Liver (tissue), 9 donors: ENCODE results near the gene HSPBAP1. TPM values are rescaled to one million over a fixed set of nuclear protein-coding genes. Genes with fewer than 3 reads are reported as not detected.

Experiments
- DNase-seq: peaks from one replicate; pipeline ENCODE4 v3.0.0-alpha.2; 2017; ENCODE audit warnings: low spot score
- H3K27ac ChIP-seq, 2 donors: one replicate each; pipeline ENCODE4 v1.7.0; 2013; ENCODE audit warnings: inconsistent platforms in 2 of 2, low read length in 2 of 2, control low read depth in 1 of 2, low read depth in 1 of 2, mild to moderate bottlenecking in 1 of 2
- H3K27me3 ChIP-seq, 4 donors: one replicate each; pipeline versions ENCODE4 v1.6.1 to v1.7.0; 2013; ENCODE audit warnings: low read length in 3 of 4, inconsistent platforms in 1 of 4, mild to moderate bottlenecking in 1 of 4, moderate library complexity in 1 of 4; ENCODE audit not compliant: control insufficient read depth in 4 of 4, insufficient read depth in 4 of 4
- H3K36me3 ChIP-seq, 4 donors: one replicate each; pipeline versions ENCODE4 v1.6.1 to v1.7.0; 2013; ENCODE audit warnings: low read length in 3 of 4, mild to moderate bottlenecking in 3 of 4, low read depth in 1 of 4, moderate library complexity in 1 of 4; ENCODE audit not compliant: control insufficient read depth in 4 of 4, insufficient read depth in 3 of 4
- H3K4me1 ChIP-seq, 4 donors: one replicate each; pipeline versions ENCODE4 v1.6.1 to v1.7.0; 2013; ENCODE audit warnings: low read length in 3 of 4, mild to moderate bottlenecking in 3 of 4, moderate library complexity in 1 of 4; ENCODE audit not compliant: control insufficient read depth in 4 of 4, insufficient read depth in 4 of 4
- H3K4me3 ChIP-seq, 3 donors: one replicate each; pipeline versions ENCODE4 v1.6.1 to v1.7.0; 2013; ENCODE audit warnings: low read length in 3 of 3, control low read depth in 1 of 3, low read depth in 1 of 3, mild to moderate bottlenecking in 1 of 3
- H3K9ac ChIP-seq, 2 donors: one replicate each; pipeline ENCODE4 v1.7.0; 2013; ENCODE audit warnings: low read length in 2 of 2, mild to moderate bottlenecking in 2 of 2, moderate library complexity in 2 of 2, control low read depth in 1 of 2, low read depth in 1 of 2
- H3K9me3 ChIP-seq, 4 donors: one replicate each; pipeline versions ENCODE4 v1.6.1 to v1.7.0; 2013; ENCODE audit warnings: low read length in 3 of 4; ENCODE audit not compliant: control insufficient read depth in 4 of 4
- EGR1 ChIP-seq, 2 donors: IDR thresholded peaks; 2 replicates each; pipeline ENCODE4 v1.6.1; 2016 to 2018; ENCODE audit warnings: antibody characterized with exemption in 2 of 2, low read depth in 2 of 2
- FOXA1 ChIP-seq: IDR thresholded peaks from 2 replicates; pipeline ENCODE4 v1.6.1; 2016; ENCODE audit warnings: antibody characterized with exemption
- FOXA2 ChIP-seq: IDR thresholded peaks from 2 replicates; pipeline ENCODE4 v1.6.1; 2016; ENCODE audit warnings: antibody characterized with exemption
- GABPA ChIP-seq, 2 donors: IDR thresholded peaks in 1 of 2; conservative IDR thresholded peaks in 1 of 2; 2 replicates each; pipeline ENCODE4 v1.6.1; 2016; ENCODE audit warnings: antibody characterized with exemption in 2 of 2, mild to moderate bottlenecking in 1 of 2, moderate library complexity in 1 of 2
- HNF4A ChIP-seq, 2 donors: conservative IDR thresholded peaks; 2 replicates each; pipeline ENCODE4 v1.6.1; 2016; ENCODE audit warnings: antibody characterized with exemption in 2 of 2, mild to moderate bottlenecking in 2 of 2
- HNF4G ChIP-seq: IDR thresholded peaks from 2 replicates; pipeline ENCODE4 v1.6.1; 2016; ENCODE audit warnings: antibody characterized with exemption
- JUND ChIP-seq, 2 donors: IDR thresholded peaks; 2 replicates each; pipeline ENCODE4 v1.6.1; 2016; ENCODE audit warnings: antibody characterized with exemption in 2 of 2
- NR2F2 ChIP-seq: IDR thresholded peaks from 2 replicates; pipeline ENCODE4 v1.6.1; 2016; ENCODE audit warnings: antibody characterized with exemption
- RXRA ChIP-seq, 2 donors: IDR thresholded peaks; 2 replicates each; pipeline ENCODE4 v1.6.1; 2017 to 2018; ENCODE audit warnings: antibody characterized with exemption in 2 of 2, mild to moderate bottlenecking in 1 of 2
- SP1 ChIP-seq: IDR thresholded peaks from 2 replicates; pipeline ENCODE4 v1.6.1; 2018; ENCODE audit warnings: antibody characterized with exemption, mild to moderate bottlenecking
- YY1 ChIP-seq: IDR thresholded peaks from 2 replicates; pipeline ENCODE4 v1.6.1; 2016; ENCODE audit warnings: antibody characterized with exemption, mild to moderate bottlenecking
- ZBTB33 ChIP-seq: IDR thresholded peaks from 2 replicates; pipeline ENCODE4 v1.6.1; 2016; ENCODE audit warnings: antibody characterized with exemption
- WGBS: extraction: QIAGEN DNeasy Blood & Tissue Kit; methylation state at CpG from one replicate; pipeline ENCODE4 v1.1.7; 2013; 5-methylcytosine and 5-hydroxymethylcytosine counted together
- polyA plus RNA-seq, 2 donors: library from polyadenylated mRNA; stranded (reverse) in 1 of 2; unstranded in 1 of 2; fragments of 200-250 nt in 1 of 2; fragments of >200 nt in 1 of 2; fragmentation: Nextera tagmentation in 1 of 2; extraction: Ambion mirVana in 1 of 2; gene quantifications; one replicate each; pipeline versions ENCODE4 v1.2.1 to v1.2.3, GENCODE V29; 2013 to 2015
- total RNA-seq, 2 donors: library from RNA; depleted of rRNA; stranded (reverse); fragments of >200 nt; gene quantifications; one replicate each; pipeline ENCODE4 v1.2.3, GENCODE V29; 2014
- TF ChIP-seq, protein P1 (sequence below): fragments of 150-350 bp; IDR thresholded peaks from 2 replicates; pipeline ENCODE4 v1.5.1; 2017; ENCODE audit warnings: improper control_type of control experiment, low read depth, low read length; ENCODE audit not compliant: missing input control
- TF ChIP-seq, protein P2 (sequence below): IDR thresholded peaks from 2 replicates; pipeline ENCODE4 v1.6.1; 2016; ENCODE audit warnings: antibody characterized with exemption
- donor health status: healthy.
- donor health status: healthy.
- donor health status: healthy.
- donor health status: healthy.
- donor health status: healthy.

Gene HSPBAP1
- total and polyA plus RNA-seq, 4 donors: 2.2 to 5.3 (median 3.9) TPM

DNA sequence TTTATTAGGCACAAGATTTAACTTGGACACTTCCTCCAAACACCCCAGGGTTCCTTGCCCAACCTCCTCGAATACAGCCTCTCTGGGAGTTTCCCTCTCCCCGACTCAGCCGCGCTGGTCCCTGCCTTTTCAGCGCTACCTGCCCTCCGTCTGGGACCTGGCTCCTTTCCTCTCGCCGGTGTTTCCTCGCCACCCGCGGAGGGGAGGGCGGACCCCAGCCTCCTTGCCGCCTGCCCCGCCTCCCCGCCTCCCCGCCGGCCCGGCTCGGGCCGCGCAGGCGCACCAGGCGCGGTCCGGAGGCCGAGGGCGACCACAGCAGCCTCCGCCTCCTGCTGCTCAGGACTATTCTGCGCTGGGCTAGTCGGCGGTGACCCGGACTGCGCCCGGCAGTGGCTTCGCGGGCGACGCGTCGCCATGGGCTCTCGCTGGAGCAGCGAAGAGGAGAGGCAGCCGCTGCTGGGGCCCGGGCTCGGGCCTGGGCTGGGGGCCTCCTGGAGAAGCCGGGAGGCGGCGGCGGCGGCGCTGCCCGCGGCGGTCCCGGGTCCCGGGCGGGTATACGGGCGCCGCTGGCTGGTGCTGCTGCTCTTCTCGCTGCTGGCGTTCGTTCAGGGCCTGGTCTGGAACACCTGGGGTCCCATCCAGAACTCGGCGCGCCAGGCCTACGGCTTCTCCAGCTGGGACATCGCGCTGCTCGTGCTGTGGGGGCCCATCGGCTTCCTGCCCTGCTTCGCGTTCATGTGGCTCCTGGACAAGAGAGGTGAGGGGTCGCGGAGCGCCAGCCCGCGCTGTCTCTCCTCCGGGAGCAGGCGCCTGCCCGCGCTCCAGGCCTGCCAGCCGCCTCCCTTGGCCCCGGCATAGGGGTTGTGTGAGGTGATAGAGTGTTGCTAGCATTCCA, 1.4 kb upstream of the HSPBAP1 start, which contains the start of gene SLC49A4:
Gene SLC49A4 (plus strand): TSS at position 291 of the 895 bp plus-strand sequence. CDS start 124 bp downstream, at position 415.
- H3K9ac ChIP-seq: peak within 1 kb of the TSS; percentile 87
- no peaks in the 10 kb centered on the region for H3K27me3 ChIP-seq
- peak within 1 kb of the TSS; percentile 79 to 89 (median 87) for H3K4me3 ChIP-seq
- peak within 1 kb of the TSS; percentile 95 to 96 for H3K27ac ChIP-seq
- DNase-seq: peak; percentile 78
- WGBS: under 1% methylated on average over 84 of the region's 84 CpGs
- H3K4me1 ChIP-seq: peaks cover 2 to 27% (median 15%) of the 10 kb centered on the region in 4 donors
- H3K36me3 ChIP-seq: no peaks in the 10 kb centered on the region
- no peak for TF ChIP-seq EGR1 (IDR thresholded peaks at IDR 0.05; ENCODE audit: low read depth in 2 of 2)
- no peak for TF ChIP-seq HNF4G
- TF ChIP-seq YY1: peak; percentile 22
- no peak for TF ChIP-seq FOXA2
- TF ChIP-seq, protein P1, sequence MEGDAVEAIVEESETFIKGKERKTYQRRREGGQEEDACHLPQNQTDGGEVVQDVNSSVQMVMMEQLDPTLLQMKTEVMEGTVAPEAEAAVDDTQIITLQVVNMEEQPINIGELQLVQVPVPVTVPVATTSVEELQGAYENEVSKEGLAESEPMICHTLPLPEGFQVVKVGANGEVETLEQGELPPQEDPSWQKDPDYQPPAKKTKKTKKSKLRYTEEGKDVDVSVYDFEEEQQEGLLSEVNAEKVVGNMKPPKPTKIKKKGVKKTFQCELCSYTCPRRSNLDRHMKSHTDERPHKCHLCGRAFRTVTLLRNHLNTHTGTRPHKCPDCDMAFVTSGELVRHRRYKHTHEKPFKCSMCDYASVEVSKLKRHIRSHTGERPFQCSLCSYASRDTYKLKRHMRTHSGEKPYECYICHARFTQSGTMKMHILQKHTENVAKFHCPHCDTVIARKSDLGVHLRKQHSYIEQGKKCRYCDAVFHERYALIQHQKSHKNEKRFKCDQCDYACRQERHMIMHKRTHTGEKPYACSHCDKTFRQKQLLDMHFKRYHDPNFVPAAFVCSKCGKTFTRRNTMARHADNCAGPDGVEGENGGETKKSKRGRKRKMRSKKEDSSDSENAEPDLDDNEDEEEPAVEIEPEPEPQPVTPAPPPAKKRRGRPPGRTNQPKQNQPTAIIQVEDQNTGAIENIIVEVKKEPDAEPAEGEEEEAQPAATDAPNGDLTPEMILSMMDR: no peak
- TF ChIP-seq ZBTB33: no peak
- TF ChIP-seq RXRA (IDR thresholded peaks at IDR 0.05): peak; percentile 18 to 68
- TF ChIP-seq SP1: no peak
- H3K9me3 ChIP-seq: no peaks in the 10 kb centered on the region

GRCh38 chr3:122794483-122794778, 800 bp upstream of the HSPBAP1 start:
- peak overlapping the region; percentile 95 to 96 for H3K27ac ChIP-seq
- H3K27me3 ChIP-seq: no peaks in the 10 kb centered on the region
- TF ChIP-seq, protein P2, sequence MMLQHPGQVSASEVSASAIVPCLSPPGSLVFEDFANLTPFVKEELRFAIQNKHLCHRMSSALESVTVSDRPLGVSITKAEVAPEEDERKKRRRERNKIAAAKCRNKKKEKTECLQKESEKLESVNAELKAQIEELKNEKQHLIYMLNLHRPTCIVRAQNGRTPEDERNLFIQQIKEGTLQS: peak; percentile 7
- TF ChIP-seq JUND (IDR thresholded peaks at IDR 0.05): no peak
- H3K9me3 ChIP-seq: no peaks in the 10 kb centered on the region
- no peaks in the 10 kb centered on the region for H3K36me3 ChIP-seq
- no peak for DNase-seq
- peak overlapping the region; percentile 65 to 87 (median 79) for H3K4me3 ChIP-seq
- WGBS: under 1% methylated on average over 6 of the region's 6 CpGs
- H3K9ac ChIP-seq: peak overlapping the region; percentile 87
- peaks cover 2 to 27% (median 15%) of the 10 kb centered on the region in 4 donors for H3K4me1 ChIP-seq

DNA sequence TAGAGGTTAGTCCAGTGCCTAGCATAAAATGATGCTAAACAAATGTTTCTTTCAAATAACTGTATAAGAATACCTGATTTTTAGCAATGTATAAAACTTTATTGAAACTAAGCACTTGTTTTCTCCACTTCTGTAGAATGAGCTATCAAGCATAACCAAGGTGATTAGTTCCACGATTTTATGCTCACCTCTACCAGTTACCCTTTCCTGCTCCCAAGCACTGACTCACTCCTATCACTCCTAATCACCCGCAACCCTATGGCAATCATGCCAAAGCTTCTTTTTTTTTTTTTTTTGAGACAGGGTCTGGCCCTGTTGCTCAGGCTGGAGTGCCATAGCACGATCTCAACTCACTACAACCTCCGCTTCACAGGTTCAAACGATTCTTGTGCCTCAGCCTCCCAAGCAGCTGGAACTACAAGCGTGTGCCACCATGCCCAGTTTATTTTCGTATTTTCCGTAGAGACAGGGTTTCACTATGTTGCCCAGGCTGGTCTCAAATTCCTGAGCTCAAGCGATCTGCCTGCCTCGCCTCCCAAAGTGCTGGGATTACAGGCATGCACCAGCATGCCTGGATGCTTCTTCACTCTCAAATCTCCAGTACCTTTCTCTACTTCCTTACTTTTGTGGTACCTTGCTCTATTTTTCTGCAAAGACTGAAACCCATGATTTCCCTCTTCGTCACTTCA, 3.9 kb downstream of the HSPBAP1 start:
- Histone ChIP-seq H3K4me3 (no peak overlapping the region), H3K4me1 (peaks cover 0 to 12% (median 1%) of the 10 kb centered on the region in 4 donors), H3K27me3 (no peaks in the 10 kb centered on the region), H3K9ac (no peak overlapping the region), H3K36me3 (no peaks in the 10 kb centered on the region), H3K9me3 (no peaks in the 10 kb centered on the region), H3K27ac (no peak overlapping the region)
- DNase-seq: no peak
- 93% methylated on average over 11 of the region's 11 CpGs for WGBS
- TF ChIP-seq, protein P2: no peak
- no peak for TF ChIP-seq HNF4A (conservative IDR thresholded peaks at IDR 0.05)
- no peak for TF ChIP-seq NR2F2
- TF ChIP-seq ZBTB33: no peak
- no peak for TF ChIP-seq GABPA (IDR thresholded peaks at IDR 0.05 in 1 of 2, conservative IDR thresholded peaks at IDR 0.05 in 1 of 2)
- TF ChIP-seq, protein P1: no peak
- TF ChIP-seq JUND (IDR thresholded peaks at IDR 0.05): no peak
- TF ChIP-seq FOXA1: no peak
- no peak for TF ChIP-seq SP1
- no peak for TF ChIP-seq YY1
